GM21619 (cell line): Measurements from ENCODE around the gene C1QTNF12.
A peak's percentile ranks its signal among the peaks of the same experiment; 100 is the strongest.

Experiments used
- ATAC-seq: cut with Tn5 transposase; IDR thresholded peaks from one replicate; pipeline ENCODE4 v1.9.1; 2021; ENCODE audit not compliant: unreplicated experiment

C1QTNF12 gene

DNA sequence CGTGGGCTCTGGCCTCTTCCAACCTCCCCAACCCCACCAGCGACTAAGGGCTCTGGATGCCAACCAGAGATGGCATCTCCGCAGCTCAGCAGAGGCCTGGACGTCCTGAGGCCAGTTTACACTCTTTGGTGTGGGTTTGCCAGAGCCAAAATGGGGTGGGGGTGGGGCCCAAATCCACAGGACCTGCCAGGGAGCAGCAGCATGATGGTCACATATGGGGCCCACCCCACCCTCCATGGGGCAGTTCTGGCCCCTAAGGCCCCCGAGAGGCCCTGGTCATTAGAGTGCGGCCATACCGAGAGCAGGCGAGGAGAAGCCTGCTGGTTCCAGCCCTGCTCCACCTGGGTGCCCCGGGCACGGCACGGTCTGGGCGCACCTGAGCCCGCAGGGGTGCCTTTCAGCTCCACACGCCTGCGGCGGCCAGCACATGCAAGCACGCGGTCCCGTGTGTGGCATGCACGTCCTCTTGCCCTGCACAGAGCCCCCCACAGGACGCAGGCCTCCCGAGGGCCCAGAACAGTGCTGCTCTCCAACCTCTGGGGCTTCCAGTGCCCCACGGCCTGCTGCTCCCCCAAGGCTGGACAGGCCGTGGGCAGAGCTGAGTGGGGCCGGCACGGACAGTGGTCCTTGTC lies 4.8 kb downstream of the C1QTNF12 start:
- no peak for ATAC-seq

DNA sequence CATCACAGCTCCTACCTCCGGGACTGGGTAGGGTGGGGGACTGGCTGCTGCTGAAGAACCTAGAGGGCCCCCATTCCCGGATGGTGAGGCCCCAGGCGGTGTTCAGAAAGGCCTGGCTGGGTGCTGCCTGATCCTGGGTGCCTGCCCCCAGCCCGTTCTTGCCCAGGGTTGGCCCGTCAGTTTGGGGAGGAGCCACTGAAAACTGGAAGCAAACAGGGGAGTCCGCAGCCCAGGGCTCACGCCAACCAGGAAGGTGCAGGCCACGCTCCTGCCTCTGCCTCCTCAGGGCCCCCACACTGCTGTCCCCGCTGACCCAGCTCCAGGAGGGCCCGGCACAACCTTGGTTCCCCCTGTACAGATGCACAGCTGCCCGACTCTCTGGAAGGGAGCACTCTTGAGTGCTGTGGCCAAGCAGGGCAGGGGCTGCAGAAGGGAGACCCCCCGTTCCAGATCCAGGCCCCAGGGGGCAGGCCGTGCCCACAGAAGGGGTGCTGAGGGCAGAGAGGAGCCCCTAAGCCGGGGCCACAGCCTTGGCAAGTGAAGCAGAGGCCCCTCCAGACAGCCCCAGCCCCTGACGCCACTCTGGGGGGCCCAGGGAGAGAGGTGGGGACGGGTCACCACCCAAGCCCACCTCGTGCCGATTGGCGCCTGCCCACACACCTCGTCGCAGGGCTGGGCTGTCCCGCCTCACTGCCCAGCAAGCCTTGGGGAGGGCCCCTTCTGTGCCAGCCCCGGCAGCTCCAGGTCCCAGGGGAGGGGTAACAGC lies 5.5 kb downstream of the C1QTNF12 start:
- no peak for ATAC-seq

DNA sequence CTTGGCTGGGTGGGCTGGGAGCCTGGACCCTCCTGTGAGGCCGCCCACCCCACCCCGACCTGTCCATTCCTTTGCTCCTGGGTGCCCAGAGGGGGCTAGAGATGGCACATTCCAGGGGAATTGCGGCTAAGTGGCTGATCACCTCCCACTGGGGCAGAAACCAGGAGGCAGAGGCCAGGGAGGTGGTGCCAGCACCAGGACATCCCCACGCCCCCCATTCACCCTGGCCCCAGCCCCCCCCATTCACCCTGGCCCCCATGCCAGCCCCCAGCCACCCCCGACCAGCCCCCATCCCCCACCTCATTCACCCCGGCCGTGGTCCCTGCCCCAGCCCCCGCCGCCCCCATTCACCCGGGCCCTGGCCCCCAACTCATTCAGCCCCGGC lies 6.2 kb downstream of the C1QTNF12 start:
- no peak for ATAC-seq

DNA sequence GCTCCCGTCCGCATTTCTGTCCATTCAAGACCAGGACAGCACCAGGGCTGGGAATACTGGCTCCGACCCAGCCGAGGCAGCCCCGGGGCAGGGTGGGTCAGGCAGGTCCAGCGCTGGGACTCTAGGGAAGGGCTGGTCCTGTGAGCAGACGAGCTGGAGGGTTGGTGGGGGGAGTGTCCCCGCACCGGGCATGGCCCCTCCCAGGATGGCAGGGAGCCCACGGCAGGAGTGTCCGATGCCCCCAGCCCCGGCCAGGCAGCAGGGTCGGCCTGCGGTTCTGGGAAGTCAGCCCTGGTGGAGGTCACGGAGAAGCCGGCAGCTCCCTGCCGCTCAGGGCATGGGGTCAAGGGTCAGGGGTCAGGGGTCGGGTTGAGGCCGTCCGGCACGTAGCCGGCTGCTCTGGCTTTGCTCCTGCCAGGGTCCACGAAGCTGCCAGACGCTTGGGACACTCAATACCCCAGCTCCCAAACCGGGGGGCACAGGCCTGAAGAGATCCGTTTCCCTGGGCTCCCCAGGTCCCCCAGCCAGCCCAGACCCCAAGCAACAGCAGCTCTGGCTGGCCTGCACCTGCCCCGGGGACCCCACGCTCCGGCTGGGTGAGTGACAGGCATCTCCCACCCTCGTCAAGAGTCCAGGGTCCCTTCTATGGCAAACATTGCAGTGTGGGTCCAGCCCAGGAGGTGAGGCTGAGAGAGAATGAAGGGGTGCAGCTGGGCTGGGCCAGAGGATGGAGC lies 6.7 kb downstream of the C1QTNF12 start:
- no peak for ATAC-seq

DNA sequence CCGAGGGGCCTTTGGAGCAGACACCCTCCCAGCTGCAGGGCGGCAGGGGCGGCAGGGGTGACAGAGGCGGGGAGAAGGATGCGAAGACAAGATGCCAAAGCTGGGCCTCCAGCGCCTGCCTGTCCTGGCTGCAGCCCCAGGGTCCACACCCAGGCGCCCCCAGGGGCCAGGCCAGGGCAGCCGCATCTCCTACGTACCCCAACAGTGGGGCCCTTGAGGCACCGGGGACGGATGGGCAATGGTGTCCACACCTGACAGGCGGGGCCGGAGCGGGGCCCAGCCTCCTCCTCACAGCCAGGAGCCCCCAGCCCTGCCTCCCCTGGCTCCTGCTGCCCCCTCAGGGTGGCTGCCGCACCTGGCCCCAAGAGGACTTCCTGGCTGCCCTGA lies 7.3 kb downstream of the C1QTNF12 start:
- ATAC-seq: no peak

DNA sequence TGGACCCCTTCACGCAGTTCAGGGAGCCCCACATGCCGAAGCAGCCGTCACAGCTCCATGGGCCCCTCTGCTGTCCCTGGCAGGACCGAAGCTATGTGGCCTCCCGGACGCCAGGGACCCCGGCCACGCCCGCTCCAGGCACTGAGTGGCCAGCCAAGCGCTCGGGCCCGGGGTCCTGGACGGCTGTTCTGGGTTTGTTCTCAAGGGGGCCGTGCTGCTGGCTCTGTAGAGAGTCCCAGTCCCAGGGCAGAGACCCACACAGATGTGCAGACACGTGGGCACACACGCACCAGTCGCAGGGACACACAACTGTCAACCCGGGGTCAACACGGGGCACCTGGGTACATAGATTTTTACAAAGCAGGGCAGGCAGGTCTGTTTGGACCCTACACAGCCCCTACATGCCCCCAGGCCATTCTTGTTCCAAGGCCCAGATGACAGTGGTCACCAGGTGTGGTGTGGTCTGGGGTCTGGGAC lies 7.8 kb downstream of the C1QTNF12 start:
- no peak for ATAC-seq

DNA sequence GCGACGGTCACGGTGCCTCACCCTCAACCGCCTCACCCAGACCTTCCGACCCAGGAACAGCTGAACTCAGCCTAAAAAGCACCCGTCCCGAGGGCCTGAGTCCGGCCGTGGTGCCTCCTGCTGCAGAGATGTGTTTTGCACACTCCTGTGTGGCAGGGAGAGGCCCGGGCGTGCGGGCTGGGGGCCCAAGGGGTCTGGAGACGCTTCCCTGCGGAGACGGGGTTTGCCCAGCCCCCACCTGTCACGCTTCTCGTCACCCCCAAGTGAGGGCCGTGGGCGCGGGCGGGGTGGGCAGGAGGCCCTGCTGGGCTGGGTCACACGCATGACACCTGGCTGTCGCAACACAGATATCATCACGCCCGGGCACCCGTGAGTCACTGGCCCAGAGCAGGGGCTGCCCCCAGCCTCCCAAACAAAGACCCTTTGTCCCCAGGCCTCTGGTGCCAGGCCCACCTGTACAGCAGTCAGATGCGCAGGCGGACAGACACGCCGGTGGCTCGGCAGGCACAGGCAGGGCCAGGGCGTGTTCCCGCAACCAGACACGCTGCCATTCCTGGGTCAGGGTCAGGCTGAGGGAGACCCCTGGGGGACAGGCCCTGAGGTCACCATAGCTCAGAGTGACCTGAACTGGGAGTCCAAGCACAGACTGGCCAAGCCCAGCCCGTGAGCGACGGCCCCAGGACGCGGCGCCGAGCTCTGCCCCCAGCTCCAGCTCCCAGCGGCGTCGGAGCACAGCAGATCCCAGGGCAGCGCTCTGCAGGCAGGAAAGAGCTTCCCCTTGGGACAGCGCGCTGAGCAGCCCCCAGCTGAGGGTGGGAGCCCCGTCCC lies 8.4 kb downstream of the C1QTNF12 start:
- no peak for ATAC-seq

DNA sequence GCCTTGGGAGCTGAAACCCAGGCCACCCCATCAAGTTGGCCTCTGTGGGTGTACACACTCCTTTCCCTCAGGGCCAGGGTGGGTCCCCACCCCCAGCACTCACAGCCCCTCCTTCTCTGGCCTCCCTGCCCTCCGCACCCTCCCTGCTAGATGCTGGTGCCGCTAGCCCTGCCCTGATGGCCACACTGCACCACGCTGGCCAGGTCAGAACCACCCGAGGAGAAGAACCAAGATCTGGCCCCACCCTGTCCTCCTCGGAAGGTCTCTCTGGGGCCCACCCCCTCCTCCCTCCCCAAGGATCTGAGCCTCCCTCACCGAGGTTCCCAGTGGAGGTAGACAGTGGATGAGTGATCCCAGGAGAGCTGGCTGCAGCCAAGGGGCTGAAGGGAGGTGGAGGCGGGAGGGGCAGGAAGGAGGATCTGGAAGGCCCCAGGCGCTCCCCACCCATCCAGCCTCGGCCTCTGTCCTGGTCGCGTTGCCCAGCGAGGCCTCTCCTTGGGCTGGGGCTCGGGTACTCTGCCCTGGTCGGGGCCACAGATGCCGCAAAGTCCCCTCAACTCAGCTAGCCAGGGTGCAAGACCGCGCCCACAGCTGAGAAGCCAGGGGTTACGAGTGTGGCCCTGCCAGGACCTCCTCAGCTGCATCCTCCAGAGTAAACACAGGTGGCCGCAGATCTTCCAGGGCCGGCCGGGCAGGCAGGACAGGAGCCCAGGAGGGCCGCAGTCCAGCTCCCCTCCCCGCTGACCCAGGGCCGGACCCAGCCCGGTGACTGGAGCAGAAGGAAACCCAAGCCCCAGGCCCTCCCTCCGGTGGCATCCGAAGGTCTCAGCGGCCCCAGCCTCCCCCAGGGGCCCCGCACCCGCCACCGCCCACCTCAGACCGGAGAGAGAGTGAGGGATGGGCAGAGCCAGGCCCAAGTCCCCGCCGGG lies 9.3 kb downstream of the C1QTNF12 start:
- ATAC-seq: no peak

DNA sequence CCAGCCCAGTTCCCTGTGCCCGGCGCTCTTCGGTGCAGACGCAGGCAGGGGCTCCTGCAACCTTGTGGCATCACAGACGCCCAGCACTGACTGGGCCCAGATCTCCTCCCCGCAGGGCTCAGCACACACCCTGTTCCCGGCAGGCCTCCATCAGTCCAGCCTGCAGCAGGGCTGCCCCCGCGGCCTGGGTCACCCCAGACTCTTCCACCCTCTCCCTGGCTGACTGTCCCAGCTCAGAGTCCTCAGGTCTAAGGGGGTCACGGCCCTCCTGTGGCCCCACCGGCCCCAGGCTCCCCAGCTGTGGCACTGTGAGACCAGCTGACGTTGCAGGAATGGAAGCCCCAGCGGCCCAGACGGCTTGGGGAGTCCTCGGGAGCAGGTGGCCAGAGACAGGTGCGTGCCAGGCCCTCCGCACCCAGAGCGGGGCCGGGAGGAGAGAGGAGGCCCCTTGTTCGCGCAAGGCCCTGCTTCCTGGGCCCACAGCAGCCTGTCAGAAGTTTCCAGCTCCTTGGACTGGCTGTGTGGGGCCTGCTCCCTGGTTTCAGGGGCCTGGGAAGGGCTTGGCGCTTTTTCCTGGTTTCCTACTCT lies 10.3 kb downstream of the C1QTNF12 start:
- ATAC-seq: no peak

DNA sequence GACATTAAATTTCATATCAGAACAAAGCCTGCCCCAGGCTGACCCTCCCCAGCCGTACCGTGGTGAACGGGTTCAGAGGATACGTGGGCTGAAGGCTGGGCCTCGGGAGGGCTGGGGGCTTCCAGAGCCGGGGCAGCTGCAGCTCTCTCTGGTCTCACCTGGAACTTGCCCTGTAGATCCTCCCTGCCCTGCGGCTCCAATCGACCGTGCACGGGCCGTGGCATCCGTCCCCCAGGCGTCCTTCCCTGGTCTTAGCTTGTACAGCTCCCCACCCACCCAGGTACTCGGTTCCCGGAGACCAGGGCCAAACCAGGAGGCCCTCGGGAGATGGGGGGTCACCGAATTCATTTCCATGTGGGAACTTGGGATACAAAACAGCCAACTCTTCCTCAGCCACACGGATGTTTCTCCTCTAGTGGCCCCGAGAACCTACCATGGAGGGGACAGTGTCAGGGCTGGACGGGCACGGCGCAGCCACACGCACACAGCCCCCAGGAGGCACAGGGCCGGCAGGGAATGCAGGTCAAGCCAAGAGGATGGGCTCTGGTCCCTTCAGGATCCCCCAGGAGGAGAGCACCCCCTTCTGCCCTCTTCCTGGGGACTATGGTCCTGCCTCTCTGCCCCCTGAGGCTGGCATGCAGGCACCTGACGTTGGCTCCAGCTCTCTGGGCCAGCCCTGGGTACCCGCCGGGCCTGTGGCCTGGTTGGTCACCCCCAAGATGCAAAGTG lies 11.3 kb downstream of the C1QTNF12 start:
- ATAC-seq: no peak

DNA sequence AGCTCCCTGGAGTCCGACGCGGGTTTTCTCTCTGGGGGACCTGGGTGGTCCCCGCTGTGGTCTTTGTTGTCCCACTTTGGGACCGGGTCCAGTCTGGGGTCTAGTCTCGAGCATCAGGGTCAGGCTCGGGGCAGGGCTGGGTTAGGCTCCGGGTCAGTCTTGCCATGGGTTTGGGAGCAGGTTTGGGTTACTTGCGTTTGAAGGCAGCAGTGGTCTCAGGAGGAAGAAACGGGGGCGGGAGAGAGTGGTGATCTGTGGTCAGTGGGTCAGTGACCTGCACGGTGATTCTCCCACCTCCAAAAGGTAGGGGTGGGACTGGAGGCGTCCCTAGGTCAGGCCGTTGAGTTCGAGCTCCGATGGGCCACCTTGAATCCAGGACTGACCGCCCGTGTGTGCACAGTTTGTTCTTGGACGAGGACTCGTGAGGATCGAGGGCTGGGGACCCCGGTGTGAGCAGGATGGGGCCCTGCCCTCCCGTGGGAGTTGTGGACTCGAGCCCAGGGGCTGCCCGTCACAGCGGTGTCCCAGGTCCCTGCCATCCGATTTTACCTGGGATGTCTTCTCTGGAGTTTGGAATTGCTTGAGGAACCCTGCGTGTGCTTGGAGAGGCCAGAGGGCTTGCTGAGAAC lies 12.2 kb downstream of the C1QTNF12 start:
- no peak for ATAC-seq

DNA sequence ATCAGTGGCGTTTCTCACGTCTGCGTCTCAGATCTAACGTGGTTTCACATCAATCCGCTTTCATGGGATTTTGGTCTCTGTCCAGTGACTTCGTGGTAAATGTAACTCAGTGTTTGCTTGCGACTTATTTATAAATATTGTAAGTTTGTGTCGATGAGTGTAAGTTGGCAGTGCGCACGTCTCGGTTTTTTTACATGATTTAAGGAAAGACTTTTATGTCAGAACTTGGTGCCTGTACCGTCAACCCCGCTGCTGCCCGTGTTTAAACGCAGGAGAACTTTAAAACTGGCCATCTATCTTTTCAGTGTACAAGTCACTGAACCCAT lies 13.0 kb downstream of the C1QTNF12 start:
- no peak for ATAC-seq

DNA sequence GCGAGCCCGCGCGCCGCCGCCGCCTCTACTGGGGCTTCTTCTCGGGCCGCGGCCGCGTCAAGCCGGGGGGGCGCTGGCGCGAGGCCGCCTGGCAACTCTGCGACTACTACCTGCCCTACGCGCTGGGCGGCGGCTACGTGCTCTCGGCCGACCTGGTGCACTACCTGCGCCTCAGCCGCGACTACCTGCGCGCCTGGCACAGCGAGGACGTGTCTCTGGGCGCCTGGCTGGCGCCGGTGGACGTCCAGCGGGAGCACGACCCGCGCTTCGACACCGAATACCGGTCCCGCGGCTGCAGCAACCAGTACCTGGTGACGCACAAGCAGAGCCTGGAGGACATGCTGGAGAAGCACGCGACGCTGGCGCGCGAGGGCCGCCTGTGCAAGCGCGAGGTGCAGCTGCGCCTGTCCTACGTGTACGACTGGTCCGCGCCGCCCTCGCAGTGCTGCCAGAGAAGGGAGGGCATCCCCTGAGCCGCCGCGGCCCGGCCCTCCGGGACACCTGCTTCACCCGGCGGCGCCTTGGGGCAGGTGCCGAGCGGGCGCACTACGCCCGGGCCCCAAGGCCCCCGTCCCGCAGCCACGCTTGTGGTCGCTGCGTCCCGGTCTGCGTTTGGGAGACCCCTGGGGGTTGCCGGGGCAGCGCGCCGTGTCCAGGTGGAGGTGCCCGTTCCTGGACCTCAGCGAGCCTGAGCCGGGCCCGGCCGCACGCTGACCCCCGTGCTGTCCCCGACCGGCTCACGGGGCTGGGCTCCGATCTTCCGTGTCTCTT lies 13.5 kb downstream of the C1QTNF12 start:
- no peak for ATAC-seq

DNA sequence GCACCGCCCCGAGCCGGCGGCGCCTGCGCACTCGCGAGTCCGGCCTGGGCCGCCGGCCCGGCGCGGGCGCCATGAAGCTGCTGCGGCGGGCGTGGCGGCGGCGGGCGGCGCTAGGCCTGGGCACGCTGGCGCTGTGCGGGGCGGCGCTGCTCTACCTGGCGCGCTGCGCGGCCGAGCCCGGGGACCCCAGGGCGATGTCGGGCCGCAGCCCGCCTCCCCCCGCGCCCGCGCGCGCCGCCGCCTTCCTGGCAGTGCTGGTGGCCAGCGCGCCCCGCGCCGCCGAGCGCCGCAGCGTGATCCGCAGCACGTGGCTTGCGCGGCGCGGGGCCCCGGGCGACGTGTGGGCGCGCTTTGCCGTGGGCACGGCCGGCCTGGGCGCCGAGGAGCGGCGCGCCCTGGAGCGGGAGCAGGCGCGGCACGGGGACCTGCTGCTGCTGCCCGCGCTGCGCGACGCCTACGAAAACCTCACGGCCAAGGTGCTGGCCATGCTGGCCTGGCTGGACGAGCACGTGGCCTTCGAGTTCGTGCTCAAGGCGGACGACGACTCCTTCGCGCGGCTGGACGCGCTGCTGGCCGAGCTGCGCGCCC lies 14.2 kb downstream of the C1QTNF12 start, which contains the start of gene B3GALT6:
Gene B3GALT6, plus strand, starts transcription at position 30 of the 588 bp plus-strand sequence. Its CDS starts 42 bp downstream, at position 72.
- ATAC-seq: no peak

DNA sequence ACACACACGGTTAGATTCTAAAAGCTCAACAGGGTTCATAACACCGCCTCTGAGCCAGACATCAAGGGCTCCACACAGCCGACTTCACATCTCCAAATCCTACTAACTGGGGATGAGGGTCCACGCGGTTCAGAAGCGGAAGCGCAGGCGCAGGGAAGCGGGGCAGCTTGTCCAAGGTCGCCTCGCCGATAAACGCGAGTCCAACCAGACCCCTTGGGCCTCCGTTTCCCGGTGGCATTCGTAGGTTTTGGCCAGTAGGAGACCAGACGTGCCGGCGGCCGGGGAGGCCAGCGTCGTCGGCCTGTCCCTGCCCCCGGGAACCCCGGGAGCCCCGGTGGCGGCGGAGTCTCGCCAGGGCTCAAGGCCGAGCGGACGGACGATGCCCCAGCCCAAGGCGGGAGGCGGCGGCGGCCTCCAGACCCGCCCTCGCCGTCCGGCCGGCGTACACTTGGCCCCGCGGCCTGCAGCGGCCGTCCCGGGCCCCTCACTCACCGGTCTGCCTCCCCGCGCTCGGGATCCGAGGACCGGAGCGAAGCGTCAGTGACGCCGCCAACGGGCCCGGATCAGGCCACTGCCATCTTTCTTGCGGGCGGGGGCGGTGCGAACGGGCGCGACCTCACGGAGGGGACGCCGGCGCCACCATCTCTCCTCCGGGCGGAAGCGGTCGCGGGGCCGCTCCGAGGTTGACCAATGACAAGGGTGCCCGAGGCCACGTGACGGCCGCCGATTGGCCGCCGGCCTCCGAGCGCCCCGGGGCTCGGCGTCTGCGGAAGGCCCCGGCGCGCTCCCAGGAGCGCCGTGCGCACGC lies 14.9 kb downstream of the C1QTNF12 start, which contains the start of gene SDF4:
Gene SDF4, minus strand, starts transcription at position 602 of the 808 bp plus-strand sequence. CDS start 3,229 bp downstream, outside the sequence.
- ATAC-seq: peak; percentile 84

DNA sequence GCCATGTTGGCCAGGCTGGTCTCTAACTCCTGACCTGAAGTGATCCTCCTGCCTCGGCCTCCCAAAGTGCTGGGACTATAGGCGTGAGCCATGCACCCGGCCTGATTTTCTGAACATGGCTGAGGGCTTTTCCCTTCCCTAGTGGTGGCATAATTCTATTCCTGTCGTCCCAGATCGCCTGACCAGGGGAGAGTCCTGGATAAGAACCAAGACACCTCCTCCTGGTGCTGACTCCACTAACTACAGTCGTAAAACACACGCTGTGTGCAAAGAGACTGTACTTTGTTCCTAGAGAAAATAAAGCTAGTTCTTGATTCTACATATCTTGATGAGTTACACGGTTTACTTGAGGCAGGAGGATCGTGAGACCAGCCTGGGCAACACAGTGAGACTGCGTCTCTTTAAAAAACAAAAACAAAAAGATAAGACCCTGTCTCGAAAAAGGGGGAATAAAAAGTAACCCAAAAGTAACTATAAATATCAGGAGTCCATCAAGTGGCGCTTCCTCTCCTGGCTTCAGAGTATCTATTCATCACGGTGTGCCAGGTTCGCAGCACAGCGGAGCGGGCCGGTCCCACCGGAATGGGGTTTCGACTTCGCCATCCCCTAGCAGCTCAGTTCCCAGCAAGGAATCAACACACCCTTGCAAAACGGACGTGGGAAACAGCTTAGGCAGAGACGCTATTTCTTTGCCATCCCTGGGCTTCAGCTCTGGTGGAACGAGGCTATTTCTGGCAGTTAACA lies 15.7 kb downstream of the C1QTNF12 start:
- ATAC-seq: no peak
